HepG2 (cell line): ENCODE measurements around the gene NXPE1. TPM values are rescaled to one million over a fixed set of nuclear protein-coding genes. Genes with fewer than 3 reads are reported as not detected.

Experiments
- ATAC-seq: fragments of 200-7000 bp; cut with Tn5 transposase; 3 replicates; pipeline ENCODE4 v1.9.1; 2020; ENCODE audit warnings: mild to moderate bottlenecking, moderate library complexity
- BruUV-seq: library from RNA; stranded (reverse); fragments of 400-500 nt; replicated peaks from 2 replicates; lab custom pipeline; 2021; lab: Mats Ljungman, UMichigan
- CTCF ChIA-PET: fragments of 300-600 bp; formaldehyde crosslinking; extraction: SDS; loops from one replicate; lab custom pipeline; 2021; ENCODE audit warnings: low total read pairs, inconsistent platforms, low intra/inter-chr PET ratio; lab: Yijun Ruan, JAX
- POLR2A ChIA-PET: fragments of 350-600 bp; sonication (Branson Sonifier 250); formaldehyde crosslinking; loops from one replicate; lab custom pipeline; 2020; ENCODE audit warnings: antibody characterized with exemption, inconsistent platforms; lab: Yijun Ruan, JAX
- DNase-seq: peaks from one replicate; pipeline ENCODE4 v3.0.0-alpha.2; 2015; ENCODE audit warnings: low spot score
- FAIRE-seq: peaks from 3 replicates; lab custom pipeline; 2011; peaks lifted over from hg19 to GRCh38; lab: Jason Lieb, UNC
- H2AFZ ChIP-seq: one replicate; pipeline ENCODE4 v1.6.1; 2011; ENCODE audit warnings: low read length, inconsistent platforms
- H3K27ac ChIP-seq: fragments of 300-600 bp; 3 replicates; pipeline ENCODE4 v1.8.0; 2011; ENCODE audit warnings: mixed run types, mild to moderate bottlenecking, mixed read lengths, low read length, inconsistent platforms; ENCODE audit not compliant: insufficient read depth; ENCODE audit errors: extremely low read length
- H3K27me3 ChIP-seq, 2 experiments: fragments of 200-600 bp in 1 of 2; 2 replicates in 1 of 2; 3 replicates in 1 of 2; pipeline versions ENCODE4 v1.6.0 to v1.8.0; 2011; ENCODE audit warnings: low read length in 2 of 2, mild to moderate bottlenecking in 2 of 2, moderate library complexity in 2 of 2, inconsistent platforms in 1 of 2; ENCODE audit not compliant: insufficient read depth in 2 of 2, control insufficient read depth in 1 of 2
- H3K36me3 ChIP-seq, 2 experiments: fragments of 200-600 bp in 1 of 2; replicated peaks in 1 of 2; 2 replicates in 1 of 2; 3 replicates in 1 of 2; pipeline versions ENCODE4 v1.5.1 to v1.8.0; 2011; ENCODE audit warnings: low read length in 2 of 2, inconsistent platforms in 1 of 2; ENCODE audit not compliant: insufficient read depth in 2 of 2, control insufficient read depth in 1 of 2
- H3K4me1 ChIP-seq: 2 replicates; pipeline ENCODE4 v1.5.1; 2012; ENCODE audit warnings: low read length, inconsistent platforms; ENCODE audit not compliant: insufficient read depth
- H3K4me2 ChIP-seq: 2 replicates; pipeline ENCODE4 v1.6.0; 2011; ENCODE audit warnings: low read depth, low read length, inconsistent platforms
- H3K4me3 ChIP-seq, 3 experiments: fragments of 200-600 bp in 1 of 3; sonication (generic), shearing (Covaris generic) in 1 of 3; replicated peaks in 1 of 3; 2 replicates each; pipeline ENCODE4 v1.5.1; 2011 to 2016; ENCODE audit warnings: low read length in 3 of 3, inconsistent platforms in 2 of 3, low read depth in 2 of 3, mild to moderate bottlenecking in 2 of 3, control low read depth in 1 of 3, mixed read lengths in 1 of 3; ENCODE audit not compliant: insufficient read depth in 1 of 3
- H3K79me2 ChIP-seq: one replicate; pipeline ENCODE4 v1.6.1; 2011; ENCODE audit warnings: low read length, inconsistent platforms; ENCODE audit not compliant: insufficient read depth
- H3K9ac ChIP-seq: 2 replicates; pipeline ENCODE4 v1.6.0; 2011; ENCODE audit warnings: mild to moderate bottlenecking, low read depth, low read length, inconsistent platforms; ENCODE audit not compliant: insufficient read depth
- H3K9me3 ChIP-seq: 2 replicates; pipeline ENCODE4 v1.5.1; 2012; ENCODE audit warnings: mild to moderate bottlenecking, low read length
- H4K20me1 ChIP-seq: 2 replicates; pipeline ENCODE4 v1.6.0; 2011; ENCODE audit warnings: inconsistent platforms, mild to moderate bottlenecking, low read length, moderate library complexity; ENCODE audit not compliant: insufficient read depth
- ATF1 ChIP-seq: IDR thresholded peaks from 2 replicates; pipeline ENCODE4 v1.6.1; 2016; ENCODE audit warnings: mild to moderate bottlenecking, control low read depth
- ATF5 ChIP-seq: sonication (generic); formaldehyde crosslinking; IDR thresholded peaks from 2 replicates; pipeline ENCODE4 v1.4.0; 2020; ENCODE audit warnings: mild to moderate bottlenecking, low read depth, missing genetic modification reagents
- ELF4 ChIP-seq: sonication (generic); formaldehyde crosslinking; IDR thresholded peaks from 2 replicates; pipeline ENCODE4 v1.5.0; 2020; ENCODE audit warnings: missing genetic modification reagents, mild to moderate bottlenecking, moderate library complexity, borderline replicate concordance
- ETS1 ChIP-seq: sonication (generic); formaldehyde crosslinking; IDR thresholded peaks from 2 replicates; pipeline ENCODE4 v1.4.0; 2020; ENCODE audit warnings: missing genetic modification reagents
- FOXK2 ChIP-seq: fragments of 450-650 bp; IDR thresholded peaks from 2 replicates; pipeline ENCODE4 v1.6.1; 2016
- GFI1 ChIP-seq: sonication (generic); formaldehyde crosslinking; IDR thresholded peaks from 2 replicates; pipeline ENCODE4 v1.5.0; 2020; ENCODE audit warnings: missing genetic modification reagents, mild to moderate bottlenecking, borderline replicate concordance
- MAFK ChIP-seq, 2 experiments: IDR thresholded peaks in 1 of 2; conservative IDR thresholded peaks in 1 of 2; 2 replicates each; pipeline ENCODE4 v1.6.1; 2011; ENCODE audit warnings: improper control_type of control experiment in 2 of 2, low read length in 2 of 2
- MIXL1 ChIP-seq: IDR thresholded peaks from 2 replicates; pipeline ENCODE4 v1.6.1; 2016
- PHF8 ChIP-seq: sonication (generic); formaldehyde crosslinking; IDR thresholded peaks from 2 replicates; pipeline ENCODE4 v1.5.0; 2020; ENCODE audit warnings: missing genetic modification reagents
- TBX2 ChIP-seq: sonication (generic); formaldehyde crosslinking; IDR thresholded peaks from 2 replicates; pipeline ENCODE4 v1.5.0; 2020; ENCODE audit warnings: missing genetic modification reagents, mild to moderate bottlenecking, borderline replicate concordance
- ZBED4 ChIP-seq: sonication (generic); formaldehyde crosslinking; IDR thresholded peaks from 2 replicates; pipeline ENCODE4 v1.4.0; 2020; ENCODE audit warnings: missing genetic modification reagents, borderline replicate concordance
- ZBTB37 ChIP-seq: sonication (generic); formaldehyde crosslinking; IDR thresholded peaks from 2 replicates; pipeline ENCODE4 v1.4.0; 2020; ENCODE audit warnings: mild to moderate bottlenecking, missing genetic modification reagents
- ZFP36 ChIP-seq: fragments of 150-350 bp; IDR thresholded peaks from 2 replicates; pipeline ENCODE4 v1.6.1; 2018; ENCODE audit warnings: borderline replicate concordance, low read length, low read depth; ENCODE audit not compliant: partially characterized antibody
- ZNF383 ChIP-seq: sonication (generic); formaldehyde crosslinking; IDR thresholded peaks from 2 replicates; pipeline ENCODE4 v1.4.0; 2020; ENCODE audit warnings: missing genetic modification reagents, mild to moderate bottlenecking, borderline replicate concordance
- ZNF788 ChIP-seq: sonication (generic); formaldehyde crosslinking; IDR thresholded peaks from 2 replicates; pipeline ENCODE4 v1.5.0; 2020; ENCODE audit warnings: mild to moderate bottlenecking, missing genetic modification reagents, borderline replicate concordance
- ZNF816 ChIP-seq: sonication (generic); formaldehyde crosslinking; IDR thresholded peaks from 2 replicates; pipeline ENCODE4 v1.8.0; 2022; ENCODE audit warnings: missing genetic modification reagents, mild to moderate bottlenecking, borderline replicate concordance
- WGBS: methylation state at CpG from one replicate; pipeline ENCODE4 v1.1.6; 2017; ENCODE audit warnings: low lambda C conversion rate; 5-methylcytosine and 5-hydroxymethylcytosine counted together
- in situ Hi-C: cut with HindIII; loops from 2 replicates; pipeline ENCODE4 v1.10.0; 2017; ENCODE audit warnings: low pct_unique_long_range_greater_than_20kb; ENCODE audit not compliant: extremely low pct_ligation_motif_present
- intact Hi-C: fragments of 100-400 bp; cut with micrococcal nuclease; formaldehyde crosslinking; loops from one replicate; pipeline ENCODE4 v1.10.0; 2022; ENCODE audit not compliant: unreplicated experiment
- polyA plus RNA-seq, 8 experiments: library from polyadenylated mRNA; depleted of rRNA in 3 of 8; stranded (reverse) in 7 of 8; unstranded in 1 of 8; fragments of >200 nt; fragmentation: Illumina TruSeq in 4 of 8; extraction: Trizol in 4 of 8; gene quantifications; 2 replicates each; pipeline versions ENCODE4 v1.2.1 to v1.2.3, GENCODE V29; 2011 to 2016; ENCODE audit warnings: low read depth in 4 of 8, missing spikeins in 1 of 8, mixed read lengths in 1 of 8; ENCODE audit not compliant: insufficient read depth in 1 of 8
- total RNA-seq, 5 experiments: library from RNA; depleted of rRNA; stranded (reverse); fragments of >200 nt; fragmentation: Illumina TruSeq; extraction: Trizol; gene quantifications; 2 replicates each; pipeline ENCODE4 v1.2.3, GENCODE V29; 2016; ENCODE audit warnings: low read depth in 1 of 5
- TF ChIP-seq, protein P1 (sequence below): sonication (generic); formaldehyde crosslinking; IDR thresholded peaks from 2 replicates; pipeline ENCODE4 v1.4.0; 2020; ENCODE audit warnings: missing genetic modification reagents

NXPE1 gene
- total and polyA plus RNA-seq, 2 of the 13 experiments (the other 11 are each of a cell fraction or from before 2014, with no cell fraction given), result not detected

GRCh38 chr11:114604179-114604813, 44.6 kb upstream of the NXPE1 start:
- WGBS, result 32% methylated on average over 13 of the region's 13 CpGs
- BruUV-seq, result no TSS peak
- CTCF ChIA-PET, result no interaction called here

More at GRCh38 chr11:114604179-114604813, 44.6 kb upstream of the NXPE1 start:
- no peaks in the 10 kb centered on the region for H3K27me3 ChIP-seq
- H3K9me3 ChIP-seq, result peaks cover 55% of the 10 kb centered on the region
- TF ChIP-seq, protein P1, sequence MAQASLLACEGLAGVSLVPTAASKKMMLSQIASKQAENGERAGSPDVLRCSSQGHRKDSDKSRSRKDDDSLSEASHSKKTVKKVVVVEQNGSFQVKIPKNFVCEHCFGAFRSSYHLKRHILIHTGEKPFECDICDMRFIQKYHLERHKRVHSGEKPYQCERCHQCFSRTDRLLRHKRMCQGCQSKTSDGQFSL (CRISPR knock-in tag), result no peak
- TF ChIP-seq GFI1 (CRISPR knock-in tag) (no peak), FOXK2 (no peak), MAFK (conservative IDR thresholded peaks at IDR 0.05 in 1 of 2, IDR thresholded peaks at IDR 0.05 in 1 of 2; ENCODE audit: low read length in 2 of 2) (no peak), ZBTB37 (no peak), ETS1 (CRISPR knock-in tag) (no peak), ELF4 (CRISPR knock-in tag) (no peak), ZBED4 (CRISPR knock-in tag) (no peak), ATF1 (CRISPR knock-in tag) (no peak), PHF8 (CRISPR knock-in tag) (no peak), ZNF788 (CRISPR knock-in tag) (no peak), ZNF383 (CRISPR knock-in tag) (no peak), ZNF816 (CRISPR knock-in tag) (no peak), TBX2 (CRISPR knock-in tag) (no peak), ZFP36 (no peak), MIXL1 (no peak), ATF5 (CRISPR knock-in tag) (no peak)
- TF ChIP-seq, all 625 proteins: peak for 0
- Histone ChIP-seq H3K4me3 (no peak overlapping the region), H3K27ac (no peak overlapping the region), H2AFZ (no peak overlapping the region), H4K20me1 (no peaks in the 10 kb centered on the region), H3K9ac (no peak overlapping the region), H3K4me1 (no peaks in the 10 kb centered on the region), H3K36me3 (no peaks in the 10 kb centered on the region), H3K4me2 (no peak overlapping the region), H3K79me2 (no peaks in the 10 kb centered on the region)
- in situ Hi-C loops, result no loop called here
- no peak for DNase-seq
- POLR2A ChIA-PET, result no interaction called here
- no peak for FAIRE-seq
- ATAC-seq, result no peak
- intact Hi-C loops, result no loop called here
